ENCODE measurements around the gene KIAA0232. TPM values are rescaled to one million over a fixed set of nuclear protein-coding genes. Genes with fewer than 3 reads are reported as not detected.

The KIAA0232 gene
- total and polyA plus RNA-seq, 9 of the 15 experiments (the other 6 are each of a cell fraction or from before 2014, with no cell fraction given): 3.5 to 17.4 (median 13.0) TPM

- TF ChIP-seq MEF2D (tag; conservative IDR thresholded peaks at IDR 0.05; ENCODE audit: low read depth) (no peak), TAL1 (IDR thresholded peaks at IDR 0.05) (no peak), WHSC1 (IDR thresholded peaks at IDR 0.05; ENCODE audit: low read length) (no peak), TEAD4 (IDR thresholded peaks at IDR 0.05; ENCODE audit: low read length) (no peak), TEAD4 (CRISPR knock-in tag; IDR thresholded peaks at IDR 0.05; ENCODE audit: borderline replicate concordance) (no peak), TFAM (CRISPR knock-in tag; conservative IDR thresholded peaks at IDR 0.05) (no peak), PRMT5 (CRISPR knock-in tag; IDR thresholded peaks at IDR 0.05) (no peak), DPF2 (IDR thresholded peaks at IDR 0.05) (no peak), ZC3H4 (CRISPR knock-in tag; IDR thresholded peaks at IDR 0.05; ENCODE audit: borderline replicate concordance) (no peak), SIRT6 (IDR thresholded peaks at IDR 0.05; ENCODE audit: low read depth, low read length) (no peak), PRPF4 (IDR thresholded peaks at IDR 0.05; ENCODE audit: insufficient read depth, low read depth, low read length, poor library complexity, severe bottlenecking) (no peak), ZNF740 (CRISPR knock-in tag; IDR thresholded peaks at IDR 0.05) (peak; percentile 22; the same call in 1 of the 2 replicates), ZNF740 (tag; IDR thresholded peaks at IDR 0.05) (0 out of 4 replicates have a peak, but pooled peaks of 1 of the 2 experiments have one; percentile 37), HMGN3 (IDR thresholded peaks at IDR 0.05; ENCODE audit: borderline replicate concordance, extremely low read depth, insufficient read length, low read depth, low read length) (peak; percentile 83), RBBP5 (IDR thresholded peaks at IDR 0.05; ENCODE audit: borderline replicate concordance, insufficient read depth, low read length, poor library complexity, severe bottlenecking) (no peak), ZNF24 (IDR thresholded peaks at IDR 0.05) (peak; percentile 50; the same call in 1 of the 2 replicates), POU5F1 (IDR thresholded peaks at IDR 0.05; ENCODE audit: borderline replicate concordance, low read depth, low read length, partially characterized antibody) (no peak), ZC3H11A (IDR thresholded peaks at IDR 0.05; ENCODE audit: low read depth, low read length) (no peak), POLR2A (conservative IDR thresholded peaks at IDR 0.05) (0 out of 2 replicates have a peak, but pooled peaks have one; percentile 37), IFI16 (CRISPR knock-in tag; IDR thresholded peaks at IDR 0.05) (no peak), KLF1 (tag; IDR thresholded peaks at IDR 0.05) (peak; percentile 88)
- TF ChIP-seq, protein P1, sequence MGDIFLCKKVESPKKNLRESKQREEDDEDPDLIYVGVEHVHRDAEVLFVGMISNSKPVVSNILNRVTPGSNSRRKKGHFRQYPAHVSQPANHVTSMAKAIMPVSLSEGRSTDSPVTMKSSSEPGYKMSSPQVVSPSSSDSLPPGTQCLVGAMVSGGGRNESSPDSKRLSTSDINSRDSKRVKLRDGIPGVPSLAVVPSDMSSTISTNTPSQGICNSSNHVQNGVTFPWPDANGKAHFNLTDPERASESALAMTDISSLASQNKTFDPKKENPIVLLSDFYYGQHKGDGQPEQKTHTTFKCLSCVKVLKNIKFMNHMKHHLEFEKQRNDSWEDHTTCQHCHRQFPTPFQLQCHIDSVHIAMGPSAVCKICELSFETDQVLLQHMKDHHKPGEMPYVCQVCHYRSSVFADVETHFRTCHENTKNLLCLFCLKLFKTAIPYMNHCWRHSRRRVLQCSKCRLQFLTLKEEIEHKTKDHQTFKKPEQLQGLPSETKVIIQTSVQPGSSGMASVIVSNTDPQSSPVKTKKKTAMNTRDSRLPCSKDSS (IDR thresholded peaks at IDR 0.05; ENCODE audit: low read depth, partially characterized antibody): no peak
- TF ChIP-seq, protein P2, sequence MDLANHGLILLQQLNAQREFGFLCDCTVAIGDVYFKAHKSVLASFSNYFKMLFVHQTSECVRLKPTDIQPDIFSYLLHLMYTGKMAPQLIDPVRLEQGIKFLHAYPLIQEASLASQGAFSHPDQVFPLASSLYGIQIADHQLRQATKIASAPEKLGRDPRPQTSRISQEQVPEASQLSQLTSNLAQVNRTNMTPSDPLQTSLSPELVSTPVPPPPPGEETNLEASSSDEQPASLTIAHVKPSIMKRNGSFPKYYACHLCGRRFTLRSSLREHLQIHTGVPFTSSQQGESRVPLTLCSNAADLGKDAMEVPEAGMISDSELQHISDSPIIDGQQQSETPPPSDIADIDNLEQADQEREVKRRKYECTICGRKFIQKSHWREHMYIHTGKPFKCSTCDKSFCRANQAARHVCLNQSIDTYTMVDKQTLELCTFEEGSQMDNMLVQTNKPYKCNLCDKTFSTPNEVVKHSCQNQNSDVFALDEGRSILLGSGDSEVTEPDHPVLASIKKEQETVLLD (IDR thresholded peaks at IDR 0.05): no peak
Measured at GRCh38 chr4:6782147-6782845, at the start of gene KIAA0232 (continued).

Measured in K562 (cell line).